H9 (cell line): ENCODE results near the gene RHOB. TPM values are rescaled to one million over a fixed set of nuclear protein-coding genes. Genes with fewer than 3 reads are reported as not detected.

ENCODE experiments used
- DNase-seq: peaks from one replicate; pipeline ENCODE4 v3.0.0-alpha.2; 2017
- H2AFZ ChIP-seq: one replicate; pipeline ENCODE4 v1.6.1; 2013; ENCODE audit warnings: mild to moderate bottlenecking, low read length, control low read depth, moderate library complexity
- H2AK5ac ChIP-seq: 2 replicates; pipeline ENCODE4 v1.6.1; 2013; ENCODE audit warnings: low read length, control low read depth, mixed read lengths; ENCODE audit not compliant: insufficient read length
- H2BK120ac ChIP-seq: one replicate; pipeline ENCODE4 v1.6.1; 2013; ENCODE audit warnings: low read depth, mild to moderate bottlenecking, low read length, control low read depth, inconsistent platforms; ENCODE audit not compliant: poor library complexity, severe bottlenecking
- H2BK12ac ChIP-seq: 2 replicates; pipeline ENCODE4 v1.6.1; 2013; ENCODE audit warnings: low read length, control low read depth, mixed read lengths, low read depth; ENCODE audit not compliant: insufficient read length
- H2BK15ac ChIP-seq: 2 replicates; pipeline ENCODE4 v1.6.1; 2013; ENCODE audit warnings: low read depth, low read length, control low read depth
- H2BK20ac ChIP-seq: one replicate; pipeline ENCODE4 v1.6.1; 2013; ENCODE audit warnings: low read depth, mild to moderate bottlenecking, low read length, control low read depth, inconsistent platforms; ENCODE audit not compliant: poor library complexity, severe bottlenecking
- H2BK5ac ChIP-seq: 2 replicates; pipeline ENCODE4 v1.6.1; 2013; ENCODE audit warnings: low read length, control low read depth, mixed read lengths; ENCODE audit not compliant: insufficient read length
- H3K14ac ChIP-seq: 2 replicates; pipeline ENCODE4 v1.6.1; 2013; ENCODE audit warnings: low read length, control low read depth; ENCODE audit not compliant: insufficient read depth
- H3K18ac ChIP-seq: 2 replicates; pipeline ENCODE4 v1.6.1; 2013; ENCODE audit warnings: low read depth, mild to moderate bottlenecking, mixed read lengths, low read length, control low read depth; ENCODE audit not compliant: insufficient read length
- H3K23ac ChIP-seq: 2 replicates; pipeline ENCODE4 v1.6.1; 2013; ENCODE audit warnings: low read length, control low read depth, mixed read lengths, low read depth; ENCODE audit not compliant: insufficient read length
- H3K23me2 ChIP-seq: 2 replicates; pipeline ENCODE4 v1.6.1; 2013; ENCODE audit warnings: low read depth, mild to moderate bottlenecking, mixed read lengths, low read length, control low read depth; ENCODE audit not compliant: insufficient read length, poor library complexity, severe bottlenecking
- H3K27ac ChIP-seq: 2 replicates; pipeline ENCODE4 v1.5.1; 2013; ENCODE audit warnings: low read length, control low read depth, mixed read lengths, low read depth; ENCODE audit not compliant: insufficient read length
- H3K27me3 ChIP-seq: 2 replicates; pipeline ENCODE4 v1.6.1; 2013; ENCODE audit warnings: low read length, control low read depth, inconsistent platforms; ENCODE audit not compliant: insufficient read depth
- H3K4ac ChIP-seq: 2 replicates; pipeline ENCODE4 v1.6.1; 2013; ENCODE audit warnings: low read depth, mild to moderate bottlenecking, control low read depth, inconsistent platforms, low read length, moderate library complexity
- H3K4me1 ChIP-seq: 2 replicates; pipeline ENCODE4 v1.6.1; 2013; ENCODE audit warnings: low read length, control low read depth, inconsistent platforms; ENCODE audit not compliant: insufficient read depth
- H3K4me2 ChIP-seq: 2 replicates; pipeline ENCODE4 v1.6.1; 2013; ENCODE audit warnings: low read length, control low read depth, mixed read lengths; ENCODE audit not compliant: insufficient read length, insufficient read depth
- H3K56ac ChIP-seq: 2 replicates; pipeline ENCODE4 v1.6.1; 2013; ENCODE audit warnings: low read depth, mild to moderate bottlenecking, mixed read lengths, low read length, control low read depth; ENCODE audit not compliant: insufficient read length
- H3K79me1 ChIP-seq: 2 replicates; pipeline ENCODE4 v1.6.1; 2013; ENCODE audit warnings: low read depth, mild to moderate bottlenecking, moderate library complexity, low read length, control low read depth, inconsistent platforms; ENCODE audit not compliant: insufficient read depth, poor library complexity, severe bottlenecking
- H3K79me2 ChIP-seq: 2 replicates; pipeline ENCODE4 v1.6.1; 2013; ENCODE audit warnings: low read length, control low read depth, inconsistent platforms; ENCODE audit not compliant: insufficient read depth
- H3K9ac ChIP-seq: 2 replicates; pipeline ENCODE4 v1.6.1; 2013; ENCODE audit warnings: low read length, control low read depth, mixed read lengths; ENCODE audit not compliant: insufficient read length; ENCODE audit errors: extremely low read depth
- H3K9me3 ChIP-seq: one replicate; pipeline ENCODE4 v1.6.1; 2013; ENCODE audit warnings: low read depth, low read length, inconsistent platforms; ENCODE audit not compliant: control insufficient read depth
- H3T11ph ChIP-seq: one replicate; pipeline ENCODE4 v1.6.1; 2013; ENCODE audit warnings: mild to moderate bottlenecking, low read length, control low read depth, inconsistent platforms
- H4K20me1 ChIP-seq: one replicate; pipeline ENCODE4 v1.6.1; 2013; ENCODE audit not compliant: control insufficient read depth, insufficient read length, insufficient read depth
- H4K5ac ChIP-seq: 2 replicates; pipeline ENCODE4 v1.6.1; 2013; ENCODE audit warnings: low read depth, mild to moderate bottlenecking, mixed read lengths, low read length, control low read depth; ENCODE audit not compliant: insufficient read length
- H4K8ac ChIP-seq: replicated peaks from 2 replicates; pipeline ENCODE4 v1.6.1; 2013; ENCODE audit warnings: low read length, control low read depth, mixed read lengths, low read depth; ENCODE audit not compliant: insufficient read length
- H4K91ac ChIP-seq: 2 replicates; pipeline ENCODE4 v1.6.1; 2013; ENCODE audit warnings: low read depth, mild to moderate bottlenecking, moderate library complexity, mixed read lengths, low read length, control low read depth; ENCODE audit not compliant: insufficient read length
- H3K27ac Mint-ChIP-seq, 3 experiments: 2 replicates in 2 of 3; 3 replicates in 1 of 3; pipeline ENCODE4 v1.8.0; 2020 to 2021; ENCODE audit warnings: mixed read lengths in 3 of 3, mild to moderate bottlenecking in 1 of 3, moderate library complexity in 1 of 3
- H3K27me3 Mint-ChIP-seq: 2 replicates; pipeline ENCODE4 v1.8.0; 2021; ENCODE audit warnings: low read depth, mild to moderate bottlenecking, moderate library complexity, mixed read lengths
- H3K36me3 Mint-ChIP-seq, 3 experiments: 2 replicates in 2 of 3; 3 replicates in 1 of 3; pipeline ENCODE4 v1.8.0; 2020 to 2021; ENCODE audit warnings: low read depth in 3 of 3, mixed read lengths in 3 of 3; ENCODE audit not compliant: insufficient read depth in 1 of 3
- H3K4me1 Mint-ChIP-seq, 2 experiments: 2 replicates each; pipeline ENCODE4 v1.8.0; 2020; ENCODE audit warnings: mixed read lengths in 2 of 2
- H3K4me3 Mint-ChIP-seq, 2 experiments: 2 replicates in 1 of 2; 3 replicates in 1 of 2; pipeline ENCODE4 v1.8.0; 2020 to 2021; ENCODE audit warnings: mild to moderate bottlenecking in 2 of 2, mixed read lengths in 2 of 2, moderate library complexity in 1 of 2
- H3K9me3 Mint-ChIP-seq, 2 experiments: 2 replicates in 1 of 2; 3 replicates in 1 of 2; pipeline ENCODE4 v1.8.0; 2020; ENCODE audit warnings: mild to moderate bottlenecking in 2 of 2, mixed read lengths in 2 of 2, moderate library complexity in 1 of 2
- WGBS: extraction: QIAGEN DNeasy Blood & Tissue Kit; methylation state at CpG from one replicate; pipeline ENCODE4 v1.1.7; 2013; ENCODE audit warnings: missing lambda C conversion rate, low lambda C conversion rate, mixed read lengths; ENCODE audit not compliant: insufficient read length; ENCODE audit errors: extremely low coverage; 5-methylcytosine and 5-hydroxymethylcytosine counted together
- total RNA-seq: library from RNA; stranded (reverse); gene quantifications from 2 replicates; pipeline ENCODE4 v1.2.1, GENCODE V29; 2021
- TF ChIP-seq, protein P1 (sequence below): fragments of 200-600 bp; sonication (generic); conservative IDR thresholded peaks from 3 replicates; pipeline ENCODE4 v1.8.0; 2021; ENCODE audit warnings: antibody characterized with exemption, mild to moderate bottlenecking

Gene RHOB
- total RNA-seq, 1 experiment from 2014 or later, result 10.3 TPM

DNA sequence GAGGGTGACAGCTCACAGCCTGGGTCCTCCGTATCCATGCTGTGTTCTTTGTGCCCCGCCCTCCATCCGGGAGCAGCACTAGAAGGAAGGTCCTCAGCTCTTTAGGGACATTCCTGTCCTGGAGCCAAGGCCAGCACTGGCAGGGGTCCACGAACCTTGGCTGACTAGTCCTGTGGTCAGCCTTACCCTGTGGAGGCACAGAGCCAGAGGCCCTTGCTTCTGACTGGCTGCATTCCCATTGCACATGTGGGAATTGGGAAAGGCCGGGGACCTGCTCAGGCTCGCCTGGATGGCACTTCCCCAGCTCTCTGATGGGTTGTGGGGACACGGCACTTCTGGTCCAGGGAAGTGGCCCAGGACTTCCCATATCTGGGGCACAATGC lies 24.9 kb upstream of the RHOB start:
- Histone ChIP-seq H3K4me2 (no peak overlapping the region), H3K18ac (no peak overlapping the region), H3K27ac (no peak overlapping the region), H3K9ac (no peak overlapping the region), H2BK12ac (no peak overlapping the region), H3K23ac (no peak overlapping the region), H3K79me2 (no peaks in the 10 kb centered on the region), H2BK15ac (no peak overlapping the region), H4K20me1 (no peaks in the 10 kb centered on the region), H3K4ac (no peak overlapping the region), H3K56ac (no peak overlapping the region), H4K91ac (no peak overlapping the region), H3K14ac (no peak overlapping the region), H3K27me3 (no peaks in the 10 kb centered on the region), H2AK5ac (no peak overlapping the region), H2AFZ (no peak overlapping the region), H4K8ac (no peak overlapping the region), H3T11ph (no peak overlapping the region), H2BK5ac (no peak overlapping the region), H3K23me2 (no peaks in the 10 kb centered on the region), H3K79me1 (no peaks in the 10 kb centered on the region), H3K4me1 (no peaks in the 10 kb centered on the region; the same call in 1 of the 2 replicates), H4K5ac (no peak overlapping the region), H2BK20ac (no peak overlapping the region), H3K9me3 (no peaks in the 10 kb centered on the region), H2BK120ac (no peak overlapping the region)
- Mint-ChIP-seq H3K27ac (peak overlapping the region in 1 of 3 experiments; percentile 40; a peak in 1 of 7 replicates), H3K9me3 (no peaks in the 10 kb centered on the region), H3K4me3 (no peak overlapping the region), H3K36me3 (no peaks in the 10 kb centered on the region; a peak in 1 of 7 replicates), H3K4me1 (peaks cover 11 to 19% of the 10 kb centered on the region in 2 experiments; a peak in 3 of 4 replicates), H3K27me3 (peaks cover 5% of the 10 kb centered on the region)
- TF ChIP-seq, protein P1, sequence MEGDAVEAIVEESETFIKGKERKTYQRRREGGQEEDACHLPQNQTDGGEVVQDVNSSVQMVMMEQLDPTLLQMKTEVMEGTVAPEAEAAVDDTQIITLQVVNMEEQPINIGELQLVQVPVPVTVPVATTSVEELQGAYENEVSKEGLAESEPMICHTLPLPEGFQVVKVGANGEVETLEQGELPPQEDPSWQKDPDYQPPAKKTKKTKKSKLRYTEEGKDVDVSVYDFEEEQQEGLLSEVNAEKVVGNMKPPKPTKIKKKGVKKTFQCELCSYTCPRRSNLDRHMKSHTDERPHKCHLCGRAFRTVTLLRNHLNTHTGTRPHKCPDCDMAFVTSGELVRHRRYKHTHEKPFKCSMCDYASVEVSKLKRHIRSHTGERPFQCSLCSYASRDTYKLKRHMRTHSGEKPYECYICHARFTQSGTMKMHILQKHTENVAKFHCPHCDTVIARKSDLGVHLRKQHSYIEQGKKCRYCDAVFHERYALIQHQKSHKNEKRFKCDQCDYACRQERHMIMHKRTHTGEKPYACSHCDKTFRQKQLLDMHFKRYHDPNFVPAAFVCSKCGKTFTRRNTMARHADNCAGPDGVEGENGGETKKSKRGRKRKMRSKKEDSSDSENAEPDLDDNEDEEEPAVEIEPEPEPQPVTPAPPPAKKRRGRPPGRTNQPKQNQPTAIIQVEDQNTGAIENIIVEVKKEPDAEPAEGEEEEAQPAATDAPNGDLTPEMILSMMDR, result no peak
- WGBS, result no CpG with 5 or more reads among the region's 7 CpGs
- no peak for DNase-seq
